Measurements from ENCODE around the gene MDFI.

- TF ChIP-seq CTCF (IDR thresholded peaks at IDR 0.05 in 4 of 5, conservative IDR thresholded peaks at IDR 0.05 in 1 of 5) (no peak), POLR2A (IDR thresholded peaks at IDR 0.05) (no peak)
Observed at GRCh38 chr6:41652866-41653652, 14.8 kb downstream of the MDFI start.
